Epithelial cell of proximal tubule (primary cell): Measurements from ENCODE around the gene CACNA1C. TPM values are rescaled to one million over a fixed set of nuclear protein-coding genes. Genes with fewer than 3 reads are reported as not detected.

ENCODE experiments used
- DNase-seq: peaks from one replicate; pipeline ENCODE4 v3.0.0-alpha.2; 2011; ENCODE audit warnings: low read depth
- H3K4me3 ChIP-seq: 2 replicates; pipeline ENCODE4 v1.5.1; 2011; ENCODE audit warnings: low read depth, mild to moderate bottlenecking, low read length
- CTCF ChIP-seq: conservative IDR thresholded peaks from 2 replicates; pipeline ENCODE4 v1.5.1; 2012; ENCODE audit warnings: low read depth, mild to moderate bottlenecking, low read length
- total RNA-seq: library from RNA; depleted of rRNA; stranded (reverse); fragments of >200 nt; gene quantifications from 2 replicates; pipeline ENCODE4 v1.2.3, GENCODE V29; 2015

CACNA1C gene
- total RNA-seq, 1 donor from 2014 or later = not detected

GRCh38 chr12:2547273-2548044 is 494.7 kb downstream of the CACNA1C start:
- no peak for DNase-seq
- no peak for TF ChIP-seq CTCF
- H3K4me3 ChIP-seq = no peak overlapping the region

DNA sequence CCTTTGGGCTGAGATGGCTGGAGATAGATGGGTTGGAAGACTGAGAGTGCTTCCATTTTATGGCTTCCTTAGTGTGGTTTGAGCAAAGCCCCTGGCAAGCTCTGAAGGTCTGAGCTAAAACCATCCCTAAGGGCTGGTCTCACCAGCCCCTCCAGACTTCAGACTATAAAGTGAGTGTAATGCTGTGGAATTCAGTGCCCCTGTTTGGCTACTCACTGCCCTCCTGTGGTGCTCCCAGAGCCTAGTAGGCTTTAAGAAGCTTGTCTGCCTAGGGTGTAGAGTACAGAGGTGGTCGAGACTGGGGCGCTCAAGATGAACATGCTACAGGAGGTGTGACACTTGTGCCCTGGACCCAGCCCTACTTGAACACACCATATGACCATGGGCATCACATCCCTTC is 495.3 kb downstream of the CACNA1C start:
- DNase-seq = no peak
- H3K4me3 ChIP-seq = no peak overlapping the region
- TF ChIP-seq CTCF = no peak

DNA sequence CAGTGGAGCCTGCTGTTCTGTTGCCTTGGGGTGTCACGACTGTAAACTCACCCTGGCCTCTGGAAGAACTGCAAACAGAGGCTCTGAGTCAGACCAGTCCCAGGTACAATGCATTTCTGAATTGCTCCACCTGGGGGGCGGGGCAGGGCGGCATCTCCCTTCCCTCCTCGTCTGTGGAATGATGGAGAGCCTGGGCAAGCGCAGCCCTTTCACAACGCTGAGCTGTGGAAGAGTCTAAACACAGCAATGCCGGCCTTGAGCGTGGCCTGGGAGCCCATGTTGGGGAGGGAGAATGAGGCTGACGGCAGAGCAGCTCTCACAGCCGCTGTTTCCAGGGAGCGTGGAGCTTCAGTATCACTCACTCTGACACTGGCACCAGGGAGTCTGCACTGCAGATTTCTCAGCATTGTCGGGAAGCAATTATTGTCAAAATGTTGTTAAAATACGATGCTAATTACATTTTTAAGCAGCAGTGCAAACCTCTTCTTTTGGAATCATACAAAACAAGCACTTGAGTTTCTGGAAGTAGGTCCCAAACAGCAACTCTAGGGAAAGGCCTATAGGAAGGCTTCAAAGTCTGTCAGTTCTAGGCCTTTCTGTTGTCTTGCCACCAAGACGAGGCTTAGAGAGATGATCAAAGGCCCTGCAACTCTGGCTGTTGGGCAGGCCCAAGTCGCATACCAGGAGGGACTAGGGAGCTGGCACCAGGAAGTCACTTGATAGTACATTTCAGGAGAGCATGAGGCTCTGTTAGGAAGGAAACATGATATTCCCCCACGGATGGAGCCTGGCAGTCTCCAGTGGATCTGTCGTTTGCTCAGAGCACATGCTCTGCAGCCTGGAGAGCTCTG is 498.0 kb downstream of the CACNA1C start:
- TF ChIP-seq CTCF = no peak
- DNase-seq = no peak
- H3K4me3 ChIP-seq = no peak overlapping the region

GRCh38 chr12:2551412-2551900 is 498.7 kb downstream of the CACNA1C start:
- H3K4me3 ChIP-seq = no peak overlapping the region
- DNase-seq = no peak
- TF ChIP-seq CTCF = no peak

DNA sequence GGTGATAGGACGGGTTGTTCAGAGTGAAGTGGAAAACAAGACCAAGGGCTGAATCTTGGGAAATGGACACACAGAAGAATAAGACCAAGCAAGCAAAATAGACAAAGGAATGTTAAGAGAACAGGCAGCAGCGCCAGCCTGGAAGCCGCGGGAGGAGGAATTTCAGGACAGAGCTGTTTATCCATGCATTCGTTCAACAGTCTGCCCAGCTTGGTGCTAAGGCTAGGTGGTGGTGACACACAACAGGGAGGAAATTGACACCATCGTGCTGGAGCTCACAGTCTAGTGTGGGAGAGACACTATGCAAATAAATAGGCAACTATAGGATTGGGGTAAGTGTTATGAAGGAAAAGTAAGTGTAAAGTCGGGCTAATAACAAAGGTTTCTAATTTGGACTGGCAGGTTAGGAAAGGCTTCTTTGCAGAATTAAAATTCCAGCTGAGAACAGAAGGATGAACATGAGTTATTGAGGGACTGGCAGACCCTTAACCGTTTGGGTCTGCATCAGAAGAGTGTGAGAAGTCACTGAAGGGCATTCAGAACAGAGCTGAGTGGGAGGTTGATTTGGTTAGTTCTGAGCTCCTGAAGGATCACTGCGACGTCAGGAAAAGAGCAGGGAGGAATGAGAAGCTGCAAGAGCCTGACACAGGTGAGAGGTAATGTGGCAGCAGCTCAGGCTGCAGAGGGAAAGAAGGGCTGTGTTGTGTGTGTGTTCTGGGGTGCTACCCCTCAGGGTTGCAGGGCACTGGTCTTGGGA is 499.4 kb downstream of the CACNA1C start:
- DNase-seq = no peak
- no peak for TF ChIP-seq CTCF
- no peak overlapping the region for H3K4me3 ChIP-seq

DNA sequence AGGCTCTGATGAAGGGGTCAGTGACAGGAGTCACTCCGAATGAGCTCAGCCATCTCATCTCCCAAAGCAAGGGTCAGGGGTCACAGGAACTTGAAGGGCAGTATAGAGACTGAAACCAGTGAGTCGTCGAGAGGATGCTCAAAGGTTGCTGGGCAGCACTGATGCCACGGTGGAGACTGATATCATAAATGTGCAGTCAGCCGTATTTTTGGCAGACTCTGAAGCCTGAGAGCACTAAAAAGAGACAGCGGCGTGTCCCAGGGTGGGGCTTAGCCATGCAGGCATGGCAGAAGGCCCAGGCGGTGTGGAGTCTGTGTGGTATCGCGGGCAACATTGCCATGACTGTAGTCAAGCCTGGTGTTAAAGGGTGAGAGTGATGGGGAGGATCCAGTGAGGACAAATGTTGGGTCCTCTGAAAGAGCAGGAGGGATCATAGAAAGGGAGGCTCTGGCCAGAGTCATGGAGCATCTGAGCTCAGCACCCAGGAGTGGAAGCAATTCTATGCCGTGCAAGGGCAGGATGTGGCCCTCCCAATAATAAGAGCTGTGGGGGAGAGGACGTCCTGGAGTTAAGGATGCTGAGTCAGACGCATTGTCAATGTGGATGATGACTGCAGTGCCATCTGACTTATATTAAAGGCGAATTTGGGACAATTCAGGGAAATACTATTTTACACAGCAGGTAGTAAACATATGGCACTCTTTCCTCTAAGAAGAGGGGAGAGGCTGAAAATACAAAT is 500.8 kb downstream of the CACNA1C start:
- DNase-seq = no peak
- TF ChIP-seq CTCF = no peak
- H3K4me3 ChIP-seq = no peak overlapping the region
